Endothelial cell of umbilical vein (primary cell): Measurements from ENCODE around the gene PIMREG. TPM values are rescaled to one million over a fixed set of nuclear protein-coding genes. Genes with fewer than 3 reads are reported as not detected.

Experiments
- BruUV-seq: library from RNA; stranded (reverse); fragments of 400-500 nt; replicated peaks from 2 replicates; lab custom pipeline; 2021; lab: Mats Ljungman, UMichigan
- CTCF ChIA-PET: fragments of 300-600, 350-600 bp; sonication (Branson Sonifier 250); formaldehyde crosslinking; loops from one replicate; lab custom pipeline; 2021; ENCODE audit warnings: antibody characterized with exemption, inconsistent platforms; lab: Charles Lee
- POLR2A ChIA-PET: fragments of 300-600, 350-600 bp; sonication (Branson Sonifier 250); formaldehyde crosslinking; loops from one replicate; lab custom pipeline; 2021; ENCODE audit warnings: antibody characterized with exemption, inconsistent platforms; lab: Charles Lee
- DNase-seq: peaks from one replicate; pipeline ENCODE4 v3.0.0-alpha.2; 2011; ENCODE audit warnings: low read depth, low spot score
- FAIRE-seq: peaks from 2 replicates; lab custom pipeline; 2011; peaks lifted over from hg19 to GRCh38; lab: Jason Lieb, UNC
- H2AFZ ChIP-seq: 2 replicates; pipeline ENCODE4 v1.6.0; 2012; ENCODE audit warnings: low read depth, low read length, control low read depth, inconsistent platforms
- H3K27ac ChIP-seq: 2 replicates; pipeline ENCODE4 v1.5.1; 2011; ENCODE audit warnings: low read depth, mild to moderate bottlenecking, control low read depth, low read length, moderate library complexity; ENCODE audit not compliant: insufficient read depth
- H3K27me3 ChIP-seq, 2 experiments: 2 replicates each; pipeline versions ENCODE4 v1.6.0 to v1.6.1; 2011; ENCODE audit warnings: low read length in 2 of 2, mixed read lengths in 1 of 2; ENCODE audit not compliant: control insufficient read depth in 2 of 2, insufficient read depth in 2 of 2
- H3K36me3 ChIP-seq, 2 experiments: 2 replicates in 1 of 2; 3 replicates in 1 of 2; pipeline ENCODE4 v1.5.1; 2011; ENCODE audit warnings: low read length in 2 of 2, mild to moderate bottlenecking in 1 of 2, moderate library complexity in 1 of 2; ENCODE audit not compliant: control insufficient read depth in 2 of 2, insufficient read depth in 2 of 2; ENCODE audit errors: extremely low read depth in 1 of 2
- H3K4me1 ChIP-seq: 3 replicates; pipeline ENCODE4 v1.5.1; 2011; ENCODE audit warnings: mild to moderate bottlenecking, low read length; ENCODE audit not compliant: control insufficient read depth, insufficient read depth; ENCODE audit errors: extremely low read depth
- H3K4me2 ChIP-seq: 2 replicates; pipeline ENCODE4 v1.6.1; 2011; ENCODE audit warnings: low read length, control low read depth, mixed read lengths; ENCODE audit not compliant: insufficient read depth
- H3K4me3 ChIP-seq, 3 experiments: fragments of 200-600 bp in 1 of 3; sonication (generic), shearing (Covaris generic) in 1 of 3; replicated peaks in 1 of 3; 2 replicates each; pipeline ENCODE4 v1.5.1; 2011 to 2016; ENCODE audit warnings: control low read depth in 3 of 3, low read length in 3 of 3, mild to moderate bottlenecking in 2 of 3, inconsistent platforms in 1 of 3, low read depth in 1 of 3, moderate library complexity in 1 of 3; ENCODE audit not compliant: insufficient read depth in 1 of 3
- H3K79me2 ChIP-seq: 2 replicates; pipeline ENCODE4 v1.6.0; 2012; ENCODE audit warnings: low read length, inconsistent platforms; ENCODE audit not compliant: control insufficient read depth, insufficient read depth
- H3K9ac ChIP-seq: replicated peaks from 2 replicates; pipeline ENCODE3; 2011; ENCODE audit warnings: low read length, control low read depth; ENCODE audit not compliant: insufficient read depth; ENCODE audit errors: extremely low read depth
- H3K9me1 ChIP-seq: replicated peaks from 3 replicates; pipeline ENCODE4 v1.6.0; 2011; ENCODE audit warnings: mild to moderate bottlenecking, low read length; ENCODE audit not compliant: control insufficient read depth, insufficient read depth; ENCODE audit errors: extremely low read depth
- H3K9me3 ChIP-seq: replicated peaks from 2 replicates; pipeline ENCODE4 v1.5.1; 2012; ENCODE audit warnings: low read length, inconsistent platforms; ENCODE audit not compliant: control insufficient read depth, insufficient read depth
- H4K20me1 ChIP-seq: replicated peaks from 2 replicates; pipeline ENCODE3; 2011; ENCODE audit warnings: mild to moderate bottlenecking, low read length; ENCODE audit not compliant: control insufficient read depth, insufficient read depth; ENCODE audit errors: extremely low read depth
- CTCF ChIP-seq, 2 donors: IDR thresholded peaks; 1 replicate in 1 of 2; 2 replicates in 1 of 2; pipeline ENCODE4 v1.5.1; 2011; ENCODE audit warnings: low read length in 2 of 2, mild to moderate bottlenecking in 2 of 2, moderate library complexity in 2 of 2, control low read depth in 1 of 2, inconsistent platforms in 1 of 2, low read depth in 1 of 2; ENCODE audit not compliant: insufficient read depth in 1 of 2; ENCODE audit errors: extremely low read depth in 1 of 2
- EZH2 ChIP-seq: IDR thresholded peaks from 2 replicates; pipeline ENCODE4 v1.6.1; 2012; ENCODE audit warnings: borderline replicate concordance, low read depth, mild to moderate bottlenecking, moderate library complexity, low read length, inconsistent platforms; ENCODE audit not compliant: severe bottlenecking
- FOS ChIP-seq: IDR thresholded peaks from 2 replicates; pipeline ENCODE4 v1.6.1; 2011; ENCODE audit warnings: mild to moderate bottlenecking, low read length, moderate library complexity, borderline replicate concordance; ENCODE audit not compliant: insufficient read depth
- GATA2 ChIP-seq: IDR thresholded peaks from 2 replicates; pipeline ENCODE4 v1.7.0; 2011; ENCODE audit warnings: low read depth, mild to moderate bottlenecking, moderate library complexity, mixed read lengths, low read length; ENCODE audit not compliant: insufficient read length, insufficient read depth
- JUN ChIP-seq: IDR thresholded peaks from 2 replicates; pipeline ENCODE4 v1.6.1; 2011; ENCODE audit warnings: borderline replicate concordance, low read depth; ENCODE audit not compliant: insufficient read length, insufficient read depth
- MAX ChIP-seq: IDR thresholded peaks from 2 replicates; pipeline ENCODE4 v1.6.1; 2011; ENCODE audit not compliant: insufficient read depth, insufficient read length
- MYC ChIP-seq: IDR thresholded peaks from one replicate; pipeline ENCODE4 v1.6.1; 2011; ENCODE audit warnings: mild to moderate bottlenecking, low read depth, low read length
- POLR2A ChIP-seq: IDR thresholded peaks from 2 replicates; pipeline ENCODE4 v1.6.1; 2012; ENCODE audit warnings: low read depth, mild to moderate bottlenecking, control low read depth, low read length
- POLR2AphosphoS5 ChIP-seq: IDR thresholded peaks from 2 replicates; pipeline ENCODE4 v1.6.1; 2012; ENCODE audit warnings: low read depth, mild to moderate bottlenecking, control low read depth, low read length, moderate library complexity; ENCODE audit not compliant: insufficient read depth
- dilution Hi-C: fragments of 300-500 bp; cut with MboI; formaldehyde crosslinking; loops from one replicate; pipeline ENCODE4 v1.15.0; 2019; ENCODE audit warnings: low sequenced_read_pairs; ENCODE audit not compliant: extremely low pct_ligation_motif_present
- intact Hi-C: fragments of 100-400 bp; cut with micrococcal nuclease; formaldehyde crosslinking; loops from one replicate; pipeline ENCODE4 v1.10.0; 2022
- polyA plus RNA-seq, 4 experiments: library from polyadenylated mRNA; depleted of rRNA in 3 of 4; stranded (reverse) in 3 of 4; unstranded in 1 of 4; fragments of >200 nt; gene quantifications; 2 replicates each; pipeline versions ENCODE4 v1.2.1 to v1.2.3, GENCODE V29; 2011 to 2012; ENCODE audit warnings: missing spikeins in 1 of 4
- total RNA-seq: library from RNA; stranded (reverse); gene quantifications from 2 replicates; pipeline ENCODE4 v1.2.3, GENCODE V29; 2021

Gene PIMREG
- total and polyA plus RNA-seq, 2 donors (not counting 3 experiments of a cell fraction or from before 2014, with no cell fraction given), result 26.3 to 37.7 TPM

GRCh38 chr17:6475411-6475810, 31.2 kb downstream of the PIMREG start:
- dilution Hi-C loops, result no loop called here
- POLR2A ChIA-PET, result no interaction called here

More at GRCh38 chr17:6475411-6475810, 31.2 kb downstream of the PIMREG start:
- H4K20me1 ChIP-seq, result no peaks in the 10 kb centered on the region
- no peaks in the 10 kb centered on the region for H3K79me2 ChIP-seq
- CTCF ChIA-PET, result interaction anchor here (1.0 to 5.8 kb wide), 6 partner anchors 12 to 173 kb away, joined by 4 to 77 read pairs (median 6); no protein-coding TSS in a partner anchor
- no peaks in the 10 kb centered on the region for H3K27me3 ChIP-seq
- no peaks in the 10 kb centered on the region for H3K36me3 ChIP-seq
- no peaks in the 10 kb centered on the region for H3K9me3 ChIP-seq
- no peak overlapping the region for H3K27ac ChIP-seq
- DNase-seq (no peak), FAIRE-seq (no peak)
- no peak overlapping the region for H3K4me3 ChIP-seq
- peaks cover 15% of the 10 kb centered on the region for H3K4me1 ChIP-seq
- no TSS peak for BruUV-seq
- H3K9me1 ChIP-seq, result no peaks in the 10 kb centered on the region
- no peak overlapping the region for H3K4me2 ChIP-seq
- TF ChIP-seq POLR2A (no peak), CTCF (IDR thresholded peaks at IDR 0.05; ENCODE audit: extremely low read depth in 1 of 2, insufficient read depth in 1 of 2, low read depth in 1 of 2, low read length in 2 of 2) (no peak), POLR2AphosphoS5 (no peak), MYC (no peak), GATA2 (no peak), FOS (no peak), JUN (no peak), EZH2 (no peak), MAX (no peak)
- no peak overlapping the region for H2AFZ ChIP-seq
- intact Hi-C loops, result no loop called here
- H3K9ac ChIP-seq, result no peak overlapping the region
